ENCODE measurements around the gene TINAGL1.

GRCh38 chr1:31569596-31570173 lies 6.6 kb upstream of the TINAGL1 start:
- TF ChIP-seq, protein P1, sequence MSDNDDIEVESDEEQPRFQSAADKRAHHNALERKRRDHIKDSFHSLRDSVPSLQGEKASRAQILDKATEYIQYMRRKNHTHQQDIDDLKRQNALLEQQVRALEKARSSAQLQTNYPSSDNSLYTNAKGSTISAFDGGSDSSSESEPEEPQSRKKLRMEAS (IDR thresholded peaks at IDR 0.05; ENCODE audit: low read depth, low read length), result no peak
- TF ChIP-seq CTCF (IDR thresholded peaks at IDR 0.05; ENCODE audit: low read depth, low read length), result no peak
- TF ChIP-seq POLR2A (IDR thresholded peaks at IDR 0.05; ENCODE audit: extremely low read depth, insufficient read length), result no peak
